ENCODE measurements around the gene ASPG.

DNA sequence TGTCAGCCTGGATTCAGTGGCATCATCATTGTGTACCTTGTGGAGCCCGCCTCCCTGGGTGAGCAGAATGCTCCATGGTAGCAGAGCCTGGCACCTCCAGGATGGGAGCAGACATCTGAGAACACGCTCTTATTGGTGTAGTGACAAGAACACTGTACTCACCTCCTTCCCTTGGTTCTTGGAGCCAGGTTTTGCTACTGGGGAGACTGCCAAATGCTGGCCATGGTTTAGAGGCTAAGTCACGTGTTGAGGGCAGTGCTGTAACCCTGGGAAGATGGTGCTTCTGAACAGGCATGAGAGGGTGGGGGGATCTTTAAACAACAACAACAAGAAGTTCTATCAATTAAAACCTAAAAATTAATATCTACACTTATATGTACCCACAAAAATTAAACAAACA is 47.6 kb upstream of the ASPG start:
- TF ChIP-seq, protein P1, sequence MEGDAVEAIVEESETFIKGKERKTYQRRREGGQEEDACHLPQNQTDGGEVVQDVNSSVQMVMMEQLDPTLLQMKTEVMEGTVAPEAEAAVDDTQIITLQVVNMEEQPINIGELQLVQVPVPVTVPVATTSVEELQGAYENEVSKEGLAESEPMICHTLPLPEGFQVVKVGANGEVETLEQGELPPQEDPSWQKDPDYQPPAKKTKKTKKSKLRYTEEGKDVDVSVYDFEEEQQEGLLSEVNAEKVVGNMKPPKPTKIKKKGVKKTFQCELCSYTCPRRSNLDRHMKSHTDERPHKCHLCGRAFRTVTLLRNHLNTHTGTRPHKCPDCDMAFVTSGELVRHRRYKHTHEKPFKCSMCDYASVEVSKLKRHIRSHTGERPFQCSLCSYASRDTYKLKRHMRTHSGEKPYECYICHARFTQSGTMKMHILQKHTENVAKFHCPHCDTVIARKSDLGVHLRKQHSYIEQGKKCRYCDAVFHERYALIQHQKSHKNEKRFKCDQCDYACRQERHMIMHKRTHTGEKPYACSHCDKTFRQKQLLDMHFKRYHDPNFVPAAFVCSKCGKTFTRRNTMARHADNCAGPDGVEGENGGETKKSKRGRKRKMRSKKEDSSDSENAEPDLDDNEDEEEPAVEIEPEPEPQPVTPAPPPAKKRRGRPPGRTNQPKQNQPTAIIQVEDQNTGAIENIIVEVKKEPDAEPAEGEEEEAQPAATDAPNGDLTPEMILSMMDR (IDR thresholded peaks at IDR 0.05), result no peak
- TF ChIP-seq, protein P2, sequence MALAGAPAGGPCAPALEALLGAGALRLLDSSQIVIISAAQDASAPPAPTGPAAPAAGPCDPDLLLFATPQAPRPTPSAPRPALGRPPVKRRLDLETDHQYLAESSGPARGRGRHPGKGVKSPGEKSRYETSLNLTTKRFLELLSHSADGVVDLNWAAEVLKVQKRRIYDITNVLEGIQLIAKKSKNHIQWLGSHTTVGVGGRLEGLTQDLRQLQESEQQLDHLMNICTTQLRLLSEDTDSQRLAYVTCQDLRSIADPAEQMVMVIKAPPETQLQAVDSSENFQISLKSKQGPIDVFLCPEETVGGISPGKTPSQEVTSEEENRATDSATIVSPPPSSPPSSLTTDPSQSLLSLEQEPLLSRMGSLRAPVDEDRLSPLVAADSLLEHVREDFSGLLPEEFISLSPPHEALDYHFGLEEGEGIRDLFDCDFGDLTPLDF (CRISPR knock-in tag; IDR thresholded peaks at IDR 0.05), result no peak
- no peak for TF ChIP-seq RELA (CRISPR knock-in tag; IDR thresholded peaks at IDR 0.05; ENCODE audit: borderline replicate concordance)
- TF ChIP-seq, protein P3, sequence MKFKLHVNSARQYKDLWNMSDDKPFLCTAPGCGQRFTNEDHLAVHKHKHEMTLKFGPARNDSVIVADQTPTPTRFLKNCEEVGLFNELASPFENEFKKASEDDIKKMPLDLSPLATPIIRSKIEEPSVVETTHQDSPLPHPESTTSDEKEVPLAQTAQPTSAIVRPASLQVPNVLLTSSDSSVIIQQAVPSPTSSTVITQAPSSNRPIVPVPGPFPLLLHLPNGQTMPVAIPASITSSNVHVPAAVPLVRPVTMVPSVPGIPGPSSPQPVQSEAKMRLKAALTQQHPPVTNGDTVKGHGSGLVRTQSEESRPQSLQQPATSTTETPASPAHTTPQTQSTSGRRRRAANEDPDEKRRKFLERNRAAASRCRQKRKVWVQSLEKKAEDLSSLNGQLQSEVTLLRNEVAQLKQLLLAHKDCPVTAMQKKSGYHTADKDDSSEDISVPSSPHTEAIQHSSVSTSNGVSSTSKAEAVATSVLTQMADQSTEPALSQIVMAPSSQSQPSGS (CRISPR knock-in tag; IDR thresholded peaks at IDR 0.05; ENCODE audit: borderline replicate concordance, low read depth), result no peak
- no peak for TF ChIP-seq TEAD1 (CRISPR knock-in tag; IDR thresholded peaks at IDR 0.05)
- no peak for TF ChIP-seq USF1 (CRISPR knock-in tag; IDR thresholded peaks at IDR 0.05)
- no peak for TF ChIP-seq MAX (CRISPR knock-in tag; IDR thresholded peaks at IDR 0.05)
